ENCODE data around the gene ESYT2.

Gene ESYT2

DNA sequence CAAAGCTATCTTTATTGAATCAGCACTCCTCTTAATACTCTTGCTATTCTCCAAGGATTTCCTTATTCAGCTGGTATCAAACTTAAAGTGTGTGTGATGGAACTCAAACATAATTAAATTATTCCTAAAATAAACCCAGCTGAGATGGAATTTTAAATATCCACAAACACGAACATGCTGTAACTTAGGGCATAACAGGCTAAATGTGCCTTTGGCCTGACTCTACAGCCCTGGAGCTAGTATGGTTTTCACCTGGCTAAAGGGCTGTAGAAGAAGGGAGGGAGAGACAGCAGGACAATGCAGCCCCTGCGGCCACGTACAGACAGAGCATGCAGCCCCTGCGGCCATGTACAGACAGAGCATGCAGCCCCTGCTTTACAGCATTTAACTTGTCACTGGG is 34.0 kb downstream of the ESYT2 start:
- DNase-seq = no peak

DNA sequence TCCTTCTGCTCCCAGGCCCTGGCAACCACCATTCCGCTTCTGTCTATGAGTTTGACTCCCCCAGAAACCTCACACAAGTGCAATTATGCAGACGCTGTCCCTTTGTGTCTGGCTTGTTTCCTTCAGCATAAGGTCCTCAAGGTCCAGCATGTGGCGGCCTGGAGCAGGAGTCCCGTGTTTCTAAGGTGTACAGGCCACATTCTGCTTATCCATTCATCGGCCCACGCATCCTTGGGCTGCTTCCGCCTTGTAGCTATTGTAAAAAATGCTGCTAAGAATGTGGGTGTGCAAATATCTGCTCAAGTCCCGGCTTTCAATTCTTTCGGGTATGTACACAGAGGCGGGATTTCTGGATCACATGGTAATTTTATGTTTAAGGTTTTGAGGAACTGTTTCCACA is 38.2 kb downstream of the ESYT2 start:
- no peak for DNase-seq

DNA sequence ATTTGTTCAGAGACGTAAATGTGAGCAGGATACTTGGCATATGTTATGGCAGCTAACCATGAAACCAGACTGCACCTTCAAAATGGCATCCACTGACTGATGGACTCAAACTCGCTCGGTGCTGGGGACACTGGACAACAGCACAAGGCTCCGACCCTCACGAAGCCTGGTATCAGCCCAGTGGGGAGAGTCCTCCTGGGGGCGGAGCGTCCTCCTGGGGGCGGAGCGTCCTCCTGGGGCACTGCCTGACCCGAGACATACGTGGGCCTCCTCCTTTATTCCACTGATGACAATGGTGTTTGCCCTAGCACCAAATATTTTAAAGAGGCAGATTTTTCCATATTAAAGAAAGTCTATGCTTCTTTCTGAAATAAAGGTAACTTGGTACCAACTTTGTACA is 39.5 kb downstream of the ESYT2 start:
- no peak for DNase-seq

DNA sequence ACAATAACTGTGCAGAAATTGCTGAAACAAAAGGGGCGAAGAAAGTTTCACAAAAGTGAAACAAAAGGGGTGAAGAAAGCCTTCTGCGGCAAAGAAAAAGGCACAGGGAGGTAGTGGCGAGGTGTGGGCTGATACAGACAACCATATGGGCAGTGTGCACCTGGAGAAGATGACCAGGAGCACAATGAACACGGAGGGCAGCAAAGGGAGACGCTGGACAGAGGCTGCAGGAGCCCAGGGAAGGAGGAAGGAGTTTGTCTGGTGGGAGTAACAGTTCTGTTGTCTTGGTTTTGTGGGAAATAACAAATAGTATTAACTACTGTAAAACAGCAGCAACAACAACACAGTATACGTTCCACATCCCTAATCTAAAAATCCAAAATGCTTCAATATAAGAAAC is 42.4 kb downstream of the ESYT2 start:
- no peak for DNase-seq

DNA sequence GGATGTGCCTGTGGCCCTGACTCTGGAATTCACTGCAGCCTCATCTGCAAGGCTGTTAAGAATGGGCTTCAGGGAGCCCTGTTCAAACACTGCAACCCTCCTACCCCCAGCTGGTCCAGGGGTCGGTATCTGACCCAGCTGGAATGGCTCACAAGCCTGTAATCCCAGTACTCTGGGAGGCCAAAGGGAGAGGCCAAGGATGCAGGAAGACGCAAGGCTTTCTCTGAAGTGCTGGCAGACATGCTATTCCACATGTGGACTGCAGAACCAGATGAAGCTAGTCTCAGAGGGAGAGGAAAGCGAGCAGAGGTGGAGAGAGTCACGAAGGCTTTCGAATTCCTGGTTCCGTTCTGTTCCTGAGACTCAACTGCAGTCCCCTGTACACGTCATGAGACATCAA is 45.0 kb downstream of the ESYT2 start:
- DNase-seq = no peak

DNA sequence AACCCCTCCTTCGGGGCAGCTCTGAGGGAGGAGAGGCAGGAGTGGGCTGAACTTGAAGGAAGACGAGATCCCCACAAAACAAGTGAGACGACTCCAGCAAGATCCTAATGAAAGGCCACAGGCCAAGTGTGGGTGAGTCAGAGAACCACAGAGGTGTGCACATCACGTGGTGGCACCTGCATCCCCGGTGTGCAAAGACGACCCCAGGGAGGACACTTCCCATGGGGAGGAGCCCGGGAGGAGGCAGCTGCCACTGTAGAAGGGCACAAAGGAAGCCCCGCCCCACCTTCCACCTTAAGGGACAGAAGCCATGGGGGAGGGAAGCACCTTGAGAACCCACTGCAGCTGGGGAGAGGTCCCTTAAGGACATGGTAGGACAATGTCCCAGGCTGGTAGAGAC is 45.7 kb downstream of the ESYT2 start:
- DNase-seq = no peak

DNA sequence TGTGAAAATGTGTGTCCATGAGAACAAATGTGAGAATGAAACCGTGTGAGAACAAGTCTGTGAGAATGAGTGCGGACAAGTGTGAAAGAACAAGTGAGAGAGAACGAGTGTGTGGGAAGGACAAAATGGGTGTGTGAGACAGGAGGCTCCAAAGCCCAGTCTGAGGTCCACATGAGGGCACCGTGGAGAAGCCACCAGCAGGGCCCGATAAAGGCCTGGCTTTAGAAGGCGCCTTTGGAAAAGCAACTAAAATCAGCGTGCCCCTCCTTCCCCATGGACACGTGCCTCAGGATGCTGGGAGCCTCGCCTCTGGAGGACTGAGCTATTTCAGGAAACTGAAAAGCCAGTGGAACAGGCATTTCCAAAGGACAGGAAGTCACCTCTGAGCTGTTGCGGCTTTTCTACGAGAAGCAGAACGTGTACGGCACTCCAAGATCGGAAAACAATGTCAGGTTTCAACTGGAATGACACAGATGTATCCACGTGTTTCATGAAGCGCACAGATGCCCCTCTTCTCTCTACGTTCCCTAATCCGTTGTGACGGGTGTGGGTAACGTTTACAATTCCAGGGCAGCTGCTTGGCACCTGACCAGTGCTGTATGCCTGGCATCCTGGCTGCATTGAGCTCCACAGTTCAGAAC is 46.4 kb downstream of the ESYT2 start:
- no peak for DNase-seq

DNA sequence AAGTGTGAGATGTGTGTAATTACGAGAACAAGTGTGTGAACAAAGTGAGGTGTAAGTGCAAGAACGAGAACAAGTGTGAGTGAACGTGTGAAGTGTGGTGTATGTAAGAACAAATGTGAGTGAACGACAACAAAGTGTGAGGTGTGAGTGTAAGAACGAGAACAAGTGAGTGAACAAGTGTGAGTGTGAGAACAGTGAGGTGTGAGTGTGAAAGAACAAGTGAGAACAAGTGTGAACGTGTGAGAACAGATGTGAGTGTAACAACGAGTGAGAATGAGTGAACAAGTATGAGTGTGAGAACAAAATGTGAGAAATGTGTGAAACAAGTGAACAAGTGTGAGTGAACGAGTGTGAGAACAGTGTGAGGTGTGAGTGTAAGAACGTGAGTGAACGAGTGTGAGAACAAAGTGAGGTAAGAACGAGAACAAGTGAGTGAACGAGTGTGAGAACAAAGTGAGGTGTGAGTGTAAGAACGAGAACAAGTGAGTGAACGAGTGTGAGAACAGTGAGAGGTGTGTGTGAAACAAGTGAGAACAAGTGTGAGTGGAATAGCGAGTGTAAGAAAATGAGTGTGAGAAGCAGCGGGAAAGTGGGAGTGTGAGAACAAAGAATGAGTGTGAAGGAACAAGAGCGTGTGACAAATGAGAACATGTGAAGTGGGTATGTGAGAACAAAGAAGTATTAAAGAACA is 47.2 kb downstream of the ESYT2 start:
- no peak for DNase-seq

DNA sequence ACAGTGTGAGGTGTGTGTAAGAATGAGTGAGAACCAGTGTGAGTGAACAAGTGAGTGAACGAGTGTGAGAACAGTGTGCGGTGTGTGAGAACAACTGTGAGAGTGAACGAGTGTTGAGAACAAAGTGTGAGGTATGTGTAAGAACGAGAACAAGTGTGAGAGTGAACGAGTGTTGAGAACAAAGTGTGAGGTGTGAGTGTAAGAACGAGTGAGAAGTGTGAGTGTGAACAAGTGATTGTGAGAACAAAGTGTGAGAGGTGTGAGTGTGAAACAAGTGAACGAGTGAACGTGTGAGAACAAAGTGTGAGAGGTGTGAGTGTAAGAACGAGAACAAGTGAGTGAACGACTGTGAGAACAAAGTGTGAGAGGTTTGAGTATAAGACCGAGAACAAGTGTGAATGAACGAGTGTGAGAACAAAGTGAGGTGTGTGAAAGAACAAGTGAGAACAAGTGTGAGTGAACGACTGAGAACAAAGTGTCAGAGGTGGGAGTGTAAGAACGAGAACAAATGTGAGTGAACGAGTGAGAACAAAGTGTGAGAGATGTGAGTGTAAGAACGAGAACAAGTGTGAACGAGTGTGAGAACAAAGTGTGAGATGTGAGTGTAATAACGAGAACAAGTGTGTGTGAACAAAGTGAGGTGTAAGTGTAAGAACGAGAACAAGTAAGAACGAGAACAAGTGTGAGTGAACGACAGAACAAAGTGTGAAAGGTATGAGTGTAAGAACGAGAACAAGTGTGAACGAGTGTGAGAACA is 47.9 kb downstream of the ESYT2 start:
- no peak for DNase-seq

DNA sequence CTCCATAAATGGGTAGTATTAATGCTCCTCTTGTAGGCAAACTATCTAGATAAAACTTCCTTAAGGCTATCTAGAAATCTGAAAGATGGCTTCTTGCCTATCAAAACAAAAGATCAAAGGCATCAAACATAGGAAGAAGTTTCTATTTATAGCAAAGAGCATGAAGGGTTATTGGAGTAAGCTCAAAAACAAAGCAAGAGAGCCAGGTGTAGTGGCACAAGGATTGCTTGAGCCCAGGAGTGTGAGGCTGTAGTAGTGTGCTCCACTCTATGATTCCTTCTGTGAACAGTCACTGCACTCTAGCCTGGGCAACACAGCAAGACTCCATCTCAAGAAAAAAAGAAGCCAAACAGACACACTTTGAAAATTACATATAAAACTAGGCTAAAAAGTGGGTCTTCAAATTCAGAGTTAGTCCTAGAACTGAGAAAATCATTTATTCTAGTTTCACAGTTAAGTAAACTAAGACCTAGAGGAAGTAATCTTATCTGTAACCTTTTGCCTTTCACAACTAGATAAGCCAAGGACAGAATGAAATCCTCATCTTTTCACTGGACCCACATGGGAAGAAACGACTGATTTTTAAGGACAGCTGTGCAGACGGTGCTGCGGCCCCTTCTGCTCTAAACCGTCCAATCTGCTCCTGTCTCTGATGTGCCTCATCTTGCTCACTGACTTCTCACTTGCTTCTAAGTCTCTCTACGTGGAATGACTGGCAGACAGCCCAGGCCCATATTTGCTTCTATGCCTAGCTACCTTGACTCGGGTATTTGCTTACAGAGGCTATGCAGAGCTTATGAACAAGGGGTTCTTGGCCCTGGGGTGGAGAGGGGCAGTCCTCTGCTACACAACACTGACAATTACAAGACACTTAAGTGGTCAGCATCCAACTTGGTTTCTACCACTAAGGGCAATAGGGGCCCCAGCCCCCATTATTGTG is 50.0 kb downstream of the ESYT2 start:
- DNase-seq = no peak

DNA sequence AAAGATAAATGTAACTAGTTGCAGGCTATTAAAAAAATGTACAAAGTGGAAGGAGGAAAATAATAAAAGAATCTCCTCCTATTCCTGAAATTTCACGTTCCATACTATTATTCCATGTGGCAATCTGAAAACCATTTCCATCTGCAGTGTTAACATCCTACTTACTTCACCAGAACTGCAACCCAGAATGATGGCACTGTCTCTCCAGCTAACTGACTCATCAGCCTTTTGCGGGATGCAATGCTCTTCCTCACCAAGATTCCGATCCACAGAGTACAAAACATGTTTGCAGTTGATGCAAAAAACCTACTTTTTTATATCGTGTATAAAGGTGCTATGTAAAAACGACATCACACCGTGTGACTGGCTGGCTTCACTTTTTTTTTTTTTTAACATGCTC is 50.8 kb downstream of the ESYT2 start:
- DNase-seq = no peak

DNA sequence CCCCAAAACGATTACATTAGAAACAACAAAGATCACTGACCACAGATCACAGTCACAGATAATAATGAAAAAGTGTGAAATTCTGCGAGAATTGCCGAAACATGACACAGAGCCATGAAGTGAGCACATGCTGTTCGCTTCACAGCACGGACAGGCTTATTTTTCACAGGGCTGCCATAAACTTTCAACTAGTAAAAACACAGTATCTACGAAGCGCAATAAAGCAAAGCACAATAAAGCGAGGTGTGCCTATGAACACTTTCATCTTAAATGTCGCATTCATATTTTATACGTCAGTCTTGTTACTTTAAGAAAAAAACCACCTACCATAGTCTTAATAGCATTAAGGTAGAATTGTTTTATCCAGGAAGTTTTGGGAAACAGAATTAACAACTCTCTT is 51.5 kb downstream of the ESYT2 start:
- DNase-seq = no peak

DNA sequence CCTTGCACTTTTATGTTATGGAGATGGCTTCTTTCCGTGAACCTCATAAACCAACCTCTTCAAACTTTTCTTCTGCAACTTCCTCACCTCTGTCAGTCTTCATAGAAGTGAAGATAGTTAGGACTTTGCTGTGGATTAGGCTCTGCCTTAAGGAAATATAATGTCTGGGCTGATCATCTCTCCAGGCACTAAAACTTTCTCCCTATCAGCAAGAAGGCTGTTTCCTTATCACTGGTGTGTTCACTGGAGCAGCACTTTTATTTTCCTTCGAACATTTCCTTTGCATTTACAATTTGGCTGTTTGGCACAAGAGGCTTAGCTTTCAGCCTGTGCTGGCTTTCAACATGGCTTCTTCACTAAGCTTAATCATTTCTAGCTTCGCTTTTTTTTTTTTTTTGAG is 52.8 kb downstream of the ESYT2 start:
- no peak for DNase-seq

DNA sequence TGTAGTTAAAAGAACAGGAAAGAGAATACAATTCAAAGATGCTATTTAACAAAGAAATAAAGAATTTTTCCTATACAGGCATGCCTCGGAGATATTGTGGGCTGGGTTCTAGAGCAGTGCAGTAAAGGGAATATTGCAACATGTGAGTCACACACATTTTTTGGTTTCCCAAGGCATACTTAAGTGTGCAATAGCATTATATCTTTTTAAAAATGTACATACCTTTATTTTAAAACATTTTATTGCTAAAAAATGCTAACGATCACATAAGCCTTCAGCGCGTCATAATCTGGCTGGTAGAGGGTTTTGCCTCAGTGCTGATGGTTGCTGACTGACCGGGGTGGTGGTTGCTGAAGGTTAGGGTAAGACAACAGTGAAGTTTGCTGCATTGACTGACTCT is 54.4 kb downstream of the ESYT2 start:
- no peak for DNase-seq

DNA sequence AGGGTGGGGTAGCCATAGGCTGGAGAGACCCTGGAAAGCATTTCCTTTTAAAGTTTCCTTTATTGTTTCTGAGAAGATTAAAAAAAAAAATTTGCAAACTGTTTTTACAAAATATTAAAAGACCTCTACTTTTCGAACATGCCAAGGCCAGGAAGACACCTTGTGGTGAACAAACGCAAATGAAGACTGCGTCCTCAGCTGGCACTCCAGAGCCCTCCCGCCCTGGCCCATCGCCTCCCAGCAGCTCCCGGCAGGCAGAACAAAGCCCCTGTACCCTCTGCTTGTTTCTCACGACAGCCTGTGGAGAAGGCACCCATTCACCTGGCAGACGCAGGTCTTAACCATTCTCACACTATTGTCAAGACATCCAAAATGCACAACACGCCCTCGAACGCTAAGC is 56.4 kb downstream of the ESYT2 start:
- DNase-seq = no peak

DNA sequence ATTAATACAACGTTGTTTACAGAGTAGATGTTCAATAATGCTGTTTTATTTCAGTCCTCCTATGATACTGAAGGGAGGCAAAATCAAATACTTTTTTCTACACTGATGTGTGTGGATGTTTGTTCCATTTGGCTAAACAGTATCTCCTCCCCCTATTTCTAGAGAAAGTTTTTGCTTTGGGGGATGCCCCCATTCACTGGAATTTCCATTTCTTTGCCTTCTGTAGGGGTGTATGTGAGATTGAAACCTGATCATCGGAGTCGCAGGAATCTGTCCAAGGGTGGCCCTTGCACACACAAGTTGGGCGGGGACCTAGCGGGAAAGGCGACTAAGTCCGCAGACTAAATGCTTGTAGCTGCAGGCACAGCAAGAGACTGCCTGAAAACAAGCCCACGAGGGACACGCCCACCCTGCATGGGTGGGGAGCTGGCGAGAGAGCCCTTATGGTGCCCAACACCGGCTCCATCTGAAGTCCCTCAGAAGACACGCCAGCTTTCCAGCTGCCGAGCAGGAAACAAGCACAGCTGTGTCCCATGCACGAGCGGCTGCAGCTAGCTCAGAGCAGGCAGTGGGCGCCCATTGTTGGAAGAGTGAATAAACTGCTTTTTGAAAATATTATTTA is 58.0 kb downstream of the ESYT2 start:
- DNase-seq = no peak

DNA sequence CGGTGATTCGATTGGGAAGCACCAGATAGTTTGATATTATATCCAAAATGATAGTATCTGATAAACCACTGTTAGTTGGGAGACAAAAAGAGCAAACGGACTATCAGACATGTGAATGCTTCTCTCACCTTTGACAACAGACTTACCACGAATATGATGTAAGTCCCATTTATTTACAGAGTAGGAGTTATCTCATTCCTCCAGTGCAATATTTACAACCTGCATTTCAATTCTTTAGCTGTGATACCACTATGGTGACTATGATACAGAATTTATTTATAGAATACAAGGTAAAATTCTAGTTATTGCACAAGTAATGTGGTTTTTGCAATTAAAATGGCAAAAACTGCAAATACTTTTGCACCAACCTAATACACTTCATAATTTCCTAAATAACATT is 61.6 kb downstream of the ESYT2 start:
- no peak for DNase-seq

DNA sequence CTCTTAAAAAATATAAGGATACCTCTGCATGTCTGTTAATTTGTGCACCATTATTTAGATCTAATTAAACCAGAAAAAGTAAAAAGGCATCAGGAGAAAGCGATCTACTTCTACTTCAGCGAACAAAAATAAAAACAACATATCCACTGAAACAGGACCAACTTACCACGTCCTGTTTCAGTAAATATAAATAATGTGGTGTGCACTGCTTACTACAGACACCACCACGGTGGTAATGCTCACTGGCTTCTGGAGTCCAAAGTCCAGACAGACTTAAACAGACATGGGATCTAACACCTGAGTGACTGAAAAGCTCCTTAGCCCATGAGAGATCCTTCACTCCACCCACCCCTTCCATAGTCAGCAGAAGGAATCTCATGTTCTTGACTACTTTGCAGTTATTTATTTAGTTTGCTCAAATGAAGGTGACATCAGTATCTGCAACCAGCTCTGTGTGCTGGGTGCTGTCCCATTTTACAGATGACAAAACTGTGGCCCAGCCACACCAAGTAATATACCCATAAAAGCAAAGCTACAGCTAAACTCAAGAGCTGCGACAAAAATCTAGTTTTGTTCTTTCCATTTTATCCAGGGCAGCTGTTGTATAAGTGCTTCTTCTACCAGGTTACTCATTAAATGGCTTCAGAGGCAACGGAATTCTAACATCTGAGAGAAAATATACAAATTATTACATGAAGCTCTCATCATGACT is 62.6 kb downstream of the ESYT2 start:
- no peak for DNase-seq

DNA sequence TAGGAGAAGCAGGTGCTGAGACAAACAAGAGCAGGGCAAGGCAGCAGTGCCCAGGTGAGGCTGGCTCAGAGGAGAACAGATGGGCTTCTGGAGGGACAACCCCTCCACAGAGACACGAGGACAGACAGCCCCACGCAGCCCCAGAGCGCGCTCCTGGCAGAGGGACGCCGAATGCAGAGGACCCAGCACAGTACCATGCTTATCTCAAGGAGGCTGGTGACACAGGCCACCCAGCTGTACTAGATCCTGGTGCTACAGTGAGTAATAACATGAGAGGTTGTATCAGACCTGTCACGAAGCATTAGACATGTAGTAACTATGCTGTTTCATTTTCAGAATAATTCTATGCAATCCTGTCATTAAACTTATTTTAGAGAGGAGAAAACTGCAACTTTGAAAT is 64.3 kb downstream of the ESYT2 start:
- DNase-seq = no peak

DNA sequence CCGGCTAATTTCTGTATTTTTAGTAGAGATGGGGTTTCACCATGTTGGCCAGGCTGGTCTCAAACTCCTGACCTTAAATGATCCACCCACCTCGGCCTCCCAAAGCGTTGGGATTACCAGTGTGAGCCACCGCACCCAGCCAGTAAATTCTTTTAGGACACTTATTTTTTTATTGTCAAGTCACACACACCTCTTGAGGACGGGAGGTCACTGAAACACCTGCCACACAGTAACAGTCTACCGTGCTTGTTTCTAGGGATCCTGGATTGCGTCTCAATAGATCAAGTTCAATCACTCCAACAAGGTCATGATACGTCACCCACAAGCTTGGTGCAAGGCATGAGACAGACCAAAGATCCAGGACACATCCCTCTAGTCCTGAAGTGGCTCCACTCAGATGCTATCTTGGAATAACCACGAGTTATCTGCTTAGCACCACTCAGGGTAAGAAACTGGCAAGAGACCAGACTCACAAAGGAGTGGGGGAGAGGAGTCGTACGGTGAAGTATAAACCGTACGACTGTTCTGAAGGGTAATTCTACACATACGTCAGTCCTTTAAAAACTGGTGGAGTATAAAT is 65.8 kb downstream of the ESYT2 start:
- no peak for DNase-seq

DNA sequence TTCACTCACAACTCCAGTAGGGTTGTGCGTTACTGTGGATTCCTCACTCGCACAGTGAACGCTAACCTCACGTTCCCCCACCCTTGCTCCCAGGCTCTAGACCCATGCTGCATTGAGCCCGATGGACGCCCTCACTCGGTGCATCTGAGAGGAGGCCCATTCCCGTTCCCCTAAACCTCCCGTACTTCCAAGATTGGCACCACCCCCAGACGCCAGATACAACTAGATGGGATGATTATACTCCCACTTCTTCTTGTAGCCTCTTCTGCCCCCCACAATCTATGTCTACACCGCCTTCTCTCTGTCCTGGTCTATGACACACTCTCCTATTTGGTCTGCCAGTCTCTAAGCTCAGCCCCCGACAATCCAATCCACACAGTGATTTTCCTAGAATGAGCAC is 67.4 kb downstream of the ESYT2 start:
- DNase-seq = no peak

DNA sequence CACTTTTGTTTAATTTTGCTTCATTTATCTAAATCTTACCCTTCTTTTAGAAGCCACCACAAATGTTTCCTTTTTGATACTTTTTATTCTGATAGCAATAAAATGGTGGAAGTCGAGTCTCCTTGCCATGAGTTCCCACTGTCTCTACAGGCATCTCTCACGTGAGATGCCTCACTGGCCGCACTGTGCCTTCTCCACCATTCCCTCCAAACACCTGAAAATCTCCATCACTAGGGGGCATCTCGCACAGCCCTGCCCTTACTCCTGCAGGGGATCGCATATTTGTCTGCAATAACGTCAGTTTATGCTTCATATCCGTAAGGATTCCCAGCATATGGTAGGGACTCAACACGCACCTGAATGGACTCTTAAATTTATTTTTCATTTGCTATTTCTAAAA is 68.4 kb downstream of the ESYT2 start:
- DNase-seq = no peak

Measured in KG1 (cell line).